Measurements from ENCODE around the gene CD48.

The CD48 gene

GRCh38 chr1:160629286-160630210 is 82.1 kb downstream of the CD48 start:
- DNase-seq = no peak

GRCh38 chr1:160628799-160629263 is 82.8 kb downstream of the CD48 start:
- DNase-seq = no peak
